A673 (cell line): ENCODE data around the gene TECPR2. TPM values are rescaled to one million over a fixed set of nuclear protein-coding genes. Genes with fewer than 3 reads are reported as not detected.

Experiments used
- BruUV-seq: library from RNA; stranded (reverse); fragments of 400-500 nt; replicated peaks from 2 replicates; lab custom pipeline; 2021; lab: Mats Ljungman, UMichigan
- CTCF ChIA-PET: fragments of 300-600 bp; sonication (Branson Sonifier 250); formaldehyde crosslinking; loops from one replicate; lab custom pipeline; 2022; ENCODE audit warnings: antibody characterized with exemption; lab: Charles Lee
- POLR2A ChIA-PET: fragments of 300-600 bp; sonication (Branson Sonifier 250); formaldehyde crosslinking; loops from one replicate; lab custom pipeline; 2022; ENCODE audit warnings: antibody characterized with exemption; ENCODE audit not compliant: low non-redundant PET; lab: Charles Lee
- DNase-seq: peaks from one replicate; pipeline ENCODE4 v3.0.0-alpha.2; 2015; ENCODE audit warnings: low spot score
- H3K27ac ChIP-seq: fragments of 200-600 bp; sonication (generic); 2 replicates; pipeline ENCODE4 v1.5.1; 2016; ENCODE audit warnings: mixed run types, low read depth, mild to moderate bottlenecking, mixed read lengths, antibody characterized with exemption, low read length; ENCODE audit not compliant: poor library complexity, severe bottlenecking
- H3K27me3 ChIP-seq: fragments of 200-600 bp; sonication (generic); replicated peaks from 2 replicates; pipeline ENCODE4 v1.6.1; 2017; ENCODE audit warnings: mixed run types, low read depth, mild to moderate bottlenecking, mixed read lengths, antibody characterized with exemption, low read length; ENCODE audit not compliant: insufficient read depth, poor library complexity
- H3K36me3 ChIP-seq: fragments of 200-600 bp; sonication (generic); 2 replicates; pipeline ENCODE4 v1.6.1; 2016; ENCODE audit warnings: mixed run types, mild to moderate bottlenecking, mixed read lengths, antibody characterized with exemption, low read length; ENCODE audit not compliant: insufficient read depth, poor library complexity, severe bottlenecking
- H3K4me1 ChIP-seq: fragments of 200-600 bp; sonication (generic); 2 replicates; pipeline ENCODE4 v1.6.1; 2017; ENCODE audit warnings: mixed run types, mild to moderate bottlenecking, mixed read lengths, antibody characterized with exemption, low read length; ENCODE audit not compliant: insufficient read depth, poor library complexity, severe bottlenecking
- H3K4me3 ChIP-seq: fragments of 200-600 bp; sonication (generic); 2 replicates; pipeline ENCODE4 v1.5.1; 2016; ENCODE audit warnings: low read depth, mixed run types, mild to moderate bottlenecking, mixed read lengths, low read length; ENCODE audit not compliant: poor library complexity, severe bottlenecking
- H3K9me3 ChIP-seq: fragments of 200-600 bp; sonication (generic); 2 replicates; pipeline ENCODE4 v1.6.1; 2016; ENCODE audit warnings: mixed run types, low read depth, mild to moderate bottlenecking, mixed read lengths, antibody characterized with exemption, low read length; ENCODE audit not compliant: poor library complexity, severe bottlenecking
- CTCF ChIP-seq: fragments of 300-800, 200-600 bp; sonication (generic); conservative IDR thresholded peaks from 2 replicates; pipeline ENCODE4 v1.5.1; 2017; ENCODE audit warnings: low read depth, mild to moderate bottlenecking, antibody characterized with exemption, low read length, moderate library complexity, mixed read lengths
- EZH2 ChIP-seq: fragments of 200-600 bp; sonication (generic); IDR thresholded peaks from 2 replicates; pipeline ENCODE4 v1.6.1; 2017; ENCODE audit warnings: borderline replicate concordance, low read depth, mild to moderate bottlenecking, mixed read lengths, antibody characterized with exemption, low read length; ENCODE audit not compliant: poor library complexity, severe bottlenecking
- intact Hi-C: fragments of 100-400 bp; cut with micrococcal nuclease; formaldehyde crosslinking; loops from one replicate; pipeline ENCODE4 v1.10.0; 2022; ENCODE audit not compliant: unreplicated experiment
- total RNA-seq: library from RNA; stranded (reverse); gene quantifications from 2 replicates; pipeline ENCODE4 v1.2.3, GENCODE V29; 2021

Gene TECPR2
- total RNA-seq, 1 experiment from 2014 or later = 22.1 TPM

- CTCF ChIA-PET = no interaction called here
- POLR2A ChIA-PET = no interaction called here
- Histone ChIP-seq H3K27me3 (no peaks in the 10 kb centered on the region), H3K4me1 (peaks cover 9% of the 10 kb centered on the region), H3K9me3 (no peaks in the 10 kb centered on the region), H3K36me3 (no peaks in the 10 kb centered on the region), H3K4me3 (no peak overlapping the region), H3K27ac (peak overlapping the region; percentile 13)
- TF ChIP-seq CTCF (no peak), EZH2 (no peak)
- intact Hi-C loops = no loop called here
- BruUV-seq = no TSS peak
- no peak for DNase-seq
These were observed 99.0 kb downstream of the TECPR2 start for GRCh38 chr14:102461490-102462338.

GRCh38 chr14:102462391-102462790 lies 99.7 kb downstream of the TECPR2 start:
- no peak for DNase-seq
- POLR2A ChIA-PET = no interaction called here
- CTCF ChIA-PET = no interaction called here

GRCh38 chr14:102464006-102464405 lies 101.3 kb downstream of the TECPR2 start:
- no peak overlapping the region for H3K4me3 ChIP-seq
- TF ChIP-seq CTCF (no peak), EZH2 (no peak)

More at GRCh38 chr14:102462391-102462790, 99.7 kb downstream of the TECPR2 start:
- no peaks in the 10 kb centered on the region for H3K27me3 ChIP-seq
- H3K36me3 ChIP-seq = no peaks in the 10 kb centered on the region
- TF ChIP-seq CTCF (no peak), EZH2 (no peak)
- no TSS peak for BruUV-seq
- no peak overlapping the region for H3K27ac ChIP-seq
- intact Hi-C loops = no loop called here
- no peak overlapping the region for H3K4me3 ChIP-seq
- H3K4me1 ChIP-seq = peaks cover 9% of the 10 kb centered on the region
- no peaks in the 10 kb centered on the region for H3K9me3 ChIP-seq

More at GRCh38 chr14:102464006-102464405, 101.3 kb downstream of the TECPR2 start:
- H3K27me3 ChIP-seq = no peaks in the 10 kb centered on the region
- H3K4me1 ChIP-seq = peaks cover 9% of the 10 kb centered on the region
- intact Hi-C loops = no loop called here
- no peak overlapping the region for H3K27ac ChIP-seq
- CTCF ChIA-PET = no interaction called here
- no peak for DNase-seq
- POLR2A ChIA-PET = no interaction called here
- no peaks in the 10 kb centered on the region for H3K9me3 ChIP-seq
- no TSS peak for BruUV-seq
- no peaks in the 10 kb centered on the region for H3K36me3 ChIP-seq
